Osteocyte (in vitro differentiated cells): ENCODE measurements around the gene FAM72A. TPM values are rescaled to one million over a fixed set of nuclear protein-coding genes. Genes with fewer than 3 reads are reported as not detected.
"Not testable (repeated sequence)": the region's sequence is repeated elsewhere in the genome, so short reads cannot be mapped to it uniquely, and the experiment has no call there.

Experiments used
- DNase-seq: peaks from one replicate; pipeline ENCODE4 v3.0.0; 2021; ENCODE audit warnings: mixed read lengths; ENCODE audit not compliant: unreplicated experiment; ENCODE audit errors: extremely low spot score
- H3K27ac Mint-ChIP-seq: one replicate; pipeline ENCODE4 v1.8.0; 2021; ENCODE audit warnings: mild to moderate bottlenecking, mixed read lengths; ENCODE audit not compliant: unreplicated experiment
- H3K27me3 Mint-ChIP-seq: one replicate; pipeline ENCODE4 v1.8.0; 2021; ENCODE audit warnings: mixed read lengths; ENCODE audit not compliant: unreplicated experiment
- H3K36me3 Mint-ChIP-seq: one replicate; pipeline ENCODE4 v1.8.0; 2021; ENCODE audit warnings: mixed read lengths; ENCODE audit not compliant: unreplicated experiment
- H3K4me1 Mint-ChIP-seq: one replicate; pipeline ENCODE4 v1.8.0; 2021; ENCODE audit warnings: mixed read lengths; ENCODE audit not compliant: unreplicated experiment
- H3K4me3 Mint-ChIP-seq: one replicate; pipeline ENCODE4 v1.8.0; 2021; ENCODE audit warnings: mild to moderate bottlenecking, moderate library complexity, mixed read lengths; ENCODE audit not compliant: unreplicated experiment
- H3K9me3 Mint-ChIP-seq: one replicate; pipeline ENCODE4 v1.8.0; 2021; ENCODE audit warnings: mixed read lengths; ENCODE audit not compliant: unreplicated experiment
- total RNA-seq: library from RNA; stranded (reverse); gene quantifications from 2 replicates; pipeline ENCODE4 v1.2.1, GENCODE V29; 2021

Gene FAM72A
- total RNA-seq, 1 donor from 2014 or later, result 3.2 TPM

DNA sequence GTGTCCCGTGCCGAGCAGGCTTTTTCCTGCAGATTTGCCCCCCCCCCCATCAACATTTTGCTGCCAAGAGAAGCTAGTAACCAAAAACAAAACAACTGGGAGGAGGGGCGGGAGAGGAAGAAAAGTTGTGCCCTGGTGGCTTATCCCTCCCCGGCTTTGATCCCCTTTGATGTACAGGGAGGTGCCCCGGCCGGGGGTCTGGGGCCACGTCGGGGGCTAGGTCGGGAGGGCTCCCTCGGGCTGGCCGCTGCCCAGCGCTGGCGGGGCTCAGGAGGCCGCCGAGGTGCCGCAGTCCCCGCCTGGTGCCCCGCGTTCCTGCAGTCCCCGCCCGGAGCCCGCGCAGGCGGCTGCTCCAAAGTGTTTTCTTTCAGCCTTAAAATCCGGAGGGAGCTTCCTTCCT lies 2.2 kb upstream of the FAM72A start:
- DNase-seq, H3K27me3 Mint-ChIP-seq, H3K4me1 Mint-ChIP-seq, H3K36me3 Mint-ChIP-seq, H3K9me3 Mint-ChIP-seq: not testable (repeated sequence)
- peak overlapping the region; percentile 80 for H3K4me3 Mint-ChIP-seq
- H3K27ac Mint-ChIP-seq, result peak overlapping the region; percentile 84

DNA sequence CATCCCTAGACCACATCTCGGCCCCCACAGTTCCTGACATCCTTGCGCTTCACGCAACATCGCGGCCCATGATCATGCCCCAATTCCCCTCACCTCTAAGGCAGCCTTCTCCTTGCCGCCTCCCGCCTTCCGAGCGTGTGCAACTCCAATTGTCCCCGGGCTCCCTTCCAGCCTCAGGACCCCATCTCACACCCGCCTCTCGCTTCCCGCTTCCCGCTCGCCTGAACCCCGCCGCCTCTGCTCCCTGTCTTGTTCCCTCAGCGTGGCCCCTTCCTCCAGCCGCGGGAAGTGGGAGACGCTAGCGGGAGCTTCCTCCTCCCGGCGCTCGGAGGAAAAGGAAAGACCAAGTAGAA lies 1.5 kb upstream of the FAM72A start:
- Mint-ChIP-seq H3K4me3 (peak overlapping the region; percentile 71), H3K27ac (peak overlapping the region; percentile 52)
- H3K36me3 Mint-ChIP-seq, H3K27me3 Mint-ChIP-seq, DNase-seq, H3K9me3 Mint-ChIP-seq, H3K4me1 Mint-ChIP-seq: not testable (repeated sequence)

DNA sequence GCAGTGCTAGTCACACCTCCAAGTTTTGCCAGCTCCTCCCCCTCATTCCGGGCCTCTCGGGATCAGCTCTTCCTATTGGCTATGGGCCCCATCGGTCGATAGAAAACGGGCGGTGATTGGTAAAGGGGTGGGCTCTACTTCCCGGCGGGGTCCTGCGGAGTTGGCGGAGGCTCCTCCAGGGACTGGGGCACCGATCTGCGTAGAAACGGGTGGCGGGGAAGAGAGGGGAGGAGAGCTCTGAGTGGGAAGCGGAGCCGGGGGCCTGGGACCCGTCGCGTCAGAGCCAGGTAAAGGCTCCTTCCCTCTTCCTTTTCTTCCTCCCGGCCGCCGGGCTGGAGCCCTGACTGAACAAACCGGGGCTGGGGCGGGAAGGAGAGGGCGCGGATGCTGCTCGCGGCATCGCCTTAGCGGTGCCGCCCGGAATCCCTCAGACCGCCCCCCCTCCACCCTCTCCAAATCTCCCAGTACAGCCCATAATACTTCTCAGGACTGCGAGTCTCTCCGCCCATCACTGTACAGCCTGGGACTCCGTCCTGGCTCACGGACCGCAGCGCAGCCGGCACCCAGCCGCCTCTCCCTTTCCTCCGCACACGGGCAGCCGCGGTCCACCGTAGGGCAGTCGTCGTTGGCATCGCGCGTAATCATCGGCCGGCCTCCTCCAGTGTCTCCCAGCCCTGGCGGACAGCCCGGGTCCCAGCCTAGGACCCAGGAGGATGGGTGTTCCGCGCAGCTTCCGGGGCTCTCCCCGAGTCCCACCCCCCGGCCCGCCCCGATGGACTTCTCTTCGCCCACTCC lies 922 bp upstream of the FAM72A start, which contains the start of gene SRGAP2:
TSS of gene SRGAP2 (plus strand) at position 178 of the 795 bp plus-strand sequence. CDS start 2,430 bp downstream, outside the sequence.
- H3K27ac Mint-ChIP-seq, result peak within 1 kb of the TSS; percentile 78

DNA sequence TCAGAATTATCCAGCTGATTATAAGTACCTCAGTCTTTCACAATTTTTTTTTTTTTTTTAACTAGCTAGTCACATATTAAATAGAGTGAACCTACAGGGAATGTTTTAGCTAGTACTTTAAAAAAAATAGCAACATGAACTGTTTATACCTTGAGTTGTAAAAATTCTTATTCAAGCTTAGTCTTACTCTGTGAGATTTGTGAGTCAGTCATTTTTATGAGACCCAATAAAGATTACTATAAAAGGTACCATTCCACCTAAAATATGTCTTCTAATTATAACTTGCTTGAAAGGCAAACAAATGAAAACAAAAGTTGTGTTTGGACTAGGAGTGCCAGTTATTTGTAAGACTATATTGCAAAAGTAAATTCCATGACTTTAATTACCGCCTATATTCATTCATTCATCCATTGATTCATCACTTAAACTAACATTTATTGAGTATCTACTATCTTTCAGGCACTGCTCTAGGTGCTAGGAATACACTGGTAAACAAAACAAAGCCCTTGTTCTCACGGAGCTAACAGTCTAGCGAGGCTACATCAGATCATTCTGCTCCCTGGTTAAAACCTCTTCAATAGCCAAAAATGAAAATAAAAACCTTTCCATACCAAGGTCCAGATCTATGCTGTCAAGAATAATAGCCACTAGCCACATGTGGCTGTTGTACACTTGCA lies 5.8 kb downstream of the FAM72A start:
- H3K4me1 Mint-ChIP-seq, H3K9me3 Mint-ChIP-seq, DNase-seq, H3K36me3 Mint-ChIP-seq, H3K27me3 Mint-ChIP-seq, H3K4me3 Mint-ChIP-seq, H3K27ac Mint-ChIP-seq: not testable (repeated sequence)

More for the DNA sequence above, 922 bp upstream of the FAM72A start, which contains the start of gene SRGAP2:
- not testable (repeated sequence) for H3K4me1 Mint-ChIP-seq, H3K9me3 Mint-ChIP-seq, H3K27me3 Mint-ChIP-seq, H3K36me3 Mint-ChIP-seq
- peak; percentile 85 for DNase-seq
- H3K4me3 Mint-ChIP-seq, result peak within 1 kb of the TSS; percentile 80

DNA sequence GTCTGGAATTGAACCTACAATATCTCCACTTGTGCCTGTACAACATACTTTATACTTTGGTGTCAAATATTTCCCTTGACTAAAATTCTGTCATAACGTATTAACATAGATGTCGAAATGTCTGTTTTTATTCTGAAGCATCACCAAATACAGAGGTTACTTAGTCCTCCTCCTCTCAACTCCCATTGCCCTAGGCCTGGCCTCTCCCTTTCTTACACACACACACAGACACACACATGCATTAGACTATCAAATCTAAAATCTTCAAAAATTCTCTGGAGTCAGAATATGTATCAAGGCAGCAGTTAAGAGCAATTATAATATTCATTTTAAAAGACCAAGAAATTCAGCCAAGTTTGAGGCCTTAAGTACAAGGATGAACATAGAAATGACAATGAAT lies 7.5 kb downstream of the FAM72A start:
- H3K4me1 Mint-ChIP-seq, H3K27me3 Mint-ChIP-seq, H3K36me3 Mint-ChIP-seq, H3K27ac Mint-ChIP-seq, H3K9me3 Mint-ChIP-seq, H3K4me3 Mint-ChIP-seq, DNase-seq: not testable (repeated sequence)

DNA sequence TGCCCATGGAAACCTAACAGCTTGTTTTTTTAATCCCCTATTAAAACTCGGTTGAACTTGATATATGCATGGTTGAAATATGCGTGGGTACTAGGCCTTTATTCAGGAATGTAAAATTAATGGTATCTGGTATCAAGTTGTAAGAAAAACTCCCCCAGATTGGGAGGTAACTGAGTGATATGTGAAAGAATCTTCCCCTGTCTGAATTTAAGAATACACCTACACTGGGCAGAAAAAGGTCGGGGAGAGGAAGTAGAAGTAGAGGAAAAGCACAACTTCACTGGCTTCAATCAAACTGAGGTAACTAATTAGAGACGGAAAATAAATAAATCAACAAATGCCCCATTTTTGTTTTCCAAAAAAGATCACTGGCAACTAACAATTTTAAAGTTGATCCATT lies 15.8 kb downstream of the FAM72A start:
- not testable (repeated sequence) for H3K27me3 Mint-ChIP-seq, H3K9me3 Mint-ChIP-seq, H3K36me3 Mint-ChIP-seq

DNA sequence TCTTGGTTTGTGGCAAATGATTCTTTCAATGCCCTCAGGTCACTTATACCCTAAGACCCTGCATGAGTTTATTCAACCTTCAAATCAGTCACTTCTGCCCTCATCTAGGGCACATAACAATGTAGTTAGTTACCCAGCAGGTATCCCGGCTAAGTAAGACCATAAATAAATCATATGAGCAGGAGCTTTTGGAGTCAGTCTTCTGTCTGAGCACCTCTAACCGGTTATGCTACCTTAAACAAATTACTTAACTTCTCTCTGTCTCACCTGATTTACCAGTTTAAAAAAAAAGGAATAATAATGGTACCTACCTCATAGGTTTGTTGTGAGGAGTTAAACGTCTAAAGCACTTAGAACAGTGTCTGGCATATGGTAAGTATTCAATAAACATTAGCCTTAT lies 16.9 kb downstream of the FAM72A start:
- not testable (repeated sequence) for H3K36me3 Mint-ChIP-seq, H3K4me3 Mint-ChIP-seq, H3K4me1 Mint-ChIP-seq, H3K27ac Mint-ChIP-seq, H3K27me3 Mint-ChIP-seq, DNase-seq, H3K9me3 Mint-ChIP-seq

More for the DNA sequence above, 15.8 kb downstream of the FAM72A start:
- DNase-seq, H3K4me3 Mint-ChIP-seq, H3K4me1 Mint-ChIP-seq, H3K27ac Mint-ChIP-seq: not testable (repeated sequence)

DNA sequence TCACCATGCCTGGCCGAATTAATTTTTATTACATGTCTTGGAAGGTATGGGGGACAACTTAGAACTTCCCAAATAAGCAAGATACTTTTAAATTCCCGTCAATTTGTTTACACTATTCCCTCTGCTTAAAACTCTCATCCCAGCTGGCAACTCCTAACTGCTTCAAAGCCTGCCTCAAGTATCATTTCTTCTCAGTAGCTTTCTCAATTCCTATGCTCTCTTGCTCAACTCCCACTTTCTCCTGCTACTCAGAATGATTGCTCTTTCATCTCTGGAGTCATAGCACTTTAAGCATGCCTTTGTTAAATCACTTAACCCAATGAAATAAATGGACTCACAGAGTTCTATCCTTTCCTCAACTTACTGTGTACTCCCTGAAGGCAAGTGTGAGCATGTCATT lies 18.9 kb downstream of the FAM72A start:
- not testable (repeated sequence) for H3K4me1 Mint-ChIP-seq, H3K36me3 Mint-ChIP-seq, DNase-seq, H3K27ac Mint-ChIP-seq, H3K27me3 Mint-ChIP-seq, H3K9me3 Mint-ChIP-seq, H3K4me3 Mint-ChIP-seq

DNA sequence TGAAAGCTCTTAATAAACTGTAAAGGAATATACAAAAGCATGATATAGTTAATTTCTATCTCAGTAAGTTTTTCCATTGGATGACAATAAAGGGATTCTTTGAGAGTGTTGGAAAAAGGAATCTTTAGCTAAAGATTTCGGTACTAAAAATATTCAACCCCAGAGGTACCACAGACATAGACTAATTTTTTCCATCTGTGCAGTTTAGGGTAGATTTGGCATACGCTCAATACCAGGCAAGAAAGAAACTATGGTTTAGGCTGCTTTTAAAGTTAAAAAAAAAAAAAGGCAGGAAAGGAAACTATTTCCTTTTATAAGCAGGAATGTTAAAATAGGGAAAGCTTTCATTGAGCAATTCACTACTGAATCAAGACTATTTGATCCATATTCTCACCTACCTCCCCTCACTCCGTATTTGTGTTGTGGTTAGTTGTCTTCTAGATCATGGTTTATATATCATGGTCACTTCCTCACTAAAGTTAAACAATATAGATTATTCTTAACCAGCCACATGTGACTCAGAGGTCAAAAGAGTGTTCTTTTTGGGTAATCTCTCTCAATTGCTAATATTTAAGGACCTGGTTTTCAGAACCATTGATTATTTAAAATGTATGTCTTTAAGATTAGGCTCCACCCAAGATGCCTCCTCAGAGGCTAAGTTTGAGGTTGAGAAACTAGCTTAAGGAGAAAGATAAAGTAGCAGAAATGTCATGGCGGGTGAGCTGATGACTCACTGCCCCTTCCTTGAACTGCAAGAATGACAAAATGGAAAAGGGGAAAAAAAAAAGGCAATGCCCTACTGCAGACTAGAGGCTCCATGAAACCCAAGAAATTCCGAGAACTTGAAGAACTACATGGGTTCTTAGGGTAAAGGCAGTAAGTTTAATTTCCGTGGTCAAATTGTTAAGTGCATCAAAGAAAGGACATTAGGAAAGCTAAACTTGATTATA lies 20.0 kb downstream of the FAM72A start:
- H3K27ac Mint-ChIP-seq, result peak overlapping the region; percentile 31
- H3K36me3 Mint-ChIP-seq, DNase-seq, H3K9me3 Mint-ChIP-seq, H3K4me1 Mint-ChIP-seq, H3K27me3 Mint-ChIP-seq, H3K4me3 Mint-ChIP-seq: not testable (repeated sequence)

DNA sequence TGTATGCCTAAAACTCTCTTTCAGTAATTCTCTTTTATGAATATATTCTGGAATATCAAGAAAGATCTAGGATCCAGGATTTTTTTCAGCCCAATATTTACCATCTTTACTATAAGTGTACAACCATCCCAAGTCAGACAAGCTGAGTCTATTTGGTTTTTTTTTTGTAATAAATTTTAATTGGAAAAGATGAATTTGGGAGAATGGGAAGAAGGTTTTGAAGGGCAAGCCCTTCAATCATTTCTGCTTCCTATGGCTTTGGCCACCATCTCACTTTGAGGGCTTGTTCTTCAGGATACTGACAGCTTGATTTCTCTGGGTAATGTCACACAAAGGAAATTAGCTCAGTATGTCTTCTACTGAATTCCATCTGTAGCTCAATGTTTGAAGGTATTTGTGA lies 23.0 kb downstream of the FAM72A start:
- not testable (repeated sequence) for H3K36me3 Mint-ChIP-seq, DNase-seq, H3K27me3 Mint-ChIP-seq, H3K4me3 Mint-ChIP-seq, H3K27ac Mint-ChIP-seq, H3K4me1 Mint-ChIP-seq, H3K9me3 Mint-ChIP-seq

DNA sequence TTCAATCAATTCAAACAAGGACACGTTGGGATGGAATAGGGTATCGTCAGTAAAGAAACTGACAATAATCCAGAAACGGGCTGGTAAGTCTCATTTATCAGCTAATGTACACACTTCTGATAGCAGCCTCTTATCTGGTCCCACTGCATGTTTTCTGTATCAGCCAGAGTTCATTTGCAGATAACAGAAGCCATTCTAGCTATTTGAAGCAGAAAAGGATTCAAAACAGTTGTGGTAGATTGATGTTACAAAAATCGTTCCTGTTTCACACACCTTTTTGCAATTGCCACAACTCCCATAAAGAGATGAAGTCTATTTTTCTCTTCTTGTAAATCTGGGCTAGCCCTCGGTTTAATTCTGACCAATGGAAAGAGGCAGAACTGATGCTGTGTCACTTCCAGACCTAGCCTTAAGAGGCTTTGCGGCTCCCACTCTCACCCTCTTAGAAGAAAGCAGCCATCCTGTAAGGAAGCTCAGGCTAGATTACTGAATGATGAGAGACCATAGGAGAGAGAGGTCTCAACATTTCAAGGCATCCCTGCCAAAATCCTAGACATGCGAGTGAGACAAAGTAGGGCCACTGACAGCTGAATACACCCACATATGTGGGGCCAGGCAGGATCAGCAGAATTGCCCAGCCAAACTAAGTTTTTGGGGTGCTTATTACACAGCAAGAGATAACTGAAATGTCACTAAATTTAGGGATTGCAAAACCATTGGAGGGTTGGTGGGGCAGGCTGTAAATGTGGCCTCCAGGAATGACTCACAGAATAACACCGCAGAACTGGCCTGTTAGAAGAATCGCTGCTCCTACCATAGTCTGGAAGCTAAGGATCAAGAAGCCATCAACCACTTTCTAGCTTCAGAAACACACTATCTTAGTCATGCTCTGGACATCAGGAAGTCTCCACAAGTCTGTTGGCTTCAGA lies 24.3 kb downstream of the FAM72A start:
- H3K4me1 Mint-ChIP-seq, H3K27me3 Mint-ChIP-seq, H3K36me3 Mint-ChIP-seq, H3K9me3 Mint-ChIP-seq, H3K4me3 Mint-ChIP-seq, H3K27ac Mint-ChIP-seq, DNase-seq: not testable (repeated sequence)
